T-cell (primary cell): ENCODE data around the gene SUN5. TPM values are rescaled to one million over a fixed set of nuclear protein-coding genes. Genes with fewer than 3 reads are reported as not detected.
A peak's percentile ranks its signal among the peaks of the same experiment; 100 is the strongest.
"Not testable (repeated sequence)": the region's sequence is repeated elsewhere in the genome, so short reads cannot be mapped to it uniquely, and the experiment has no call there.

Experiments used
- ATAC-seq, 4 experiments: fragments of 200-7000 bp in 3 of 4; fragments of 150-1000 bp in 1 of 4; cut with Tn5 transposase; replicated peaks in 1 of 4; 1 replicate in 3 of 4; 2 replicates in 1 of 4; pipeline ENCODE4 v1.10.0; 2021; ENCODE audit warnings: moderate library complexity in 3 of 4, mild to moderate bottlenecking in 2 of 4, moderate number of reproducible peaks in 1 of 4
- CTCF ChIA-PET, 2 donors: fragments of 300-600 bp; sonication (Branson Sonifier 250); formaldehyde crosslinking; loops; one replicate each; lab custom pipeline; 2022; ENCODE audit warnings: antibody characterized with exemption in 2 of 2; lab: Charles Lee
- POLR2A ChIA-PET, 2 donors: fragments of 300-600 bp; sonication (Branson Sonifier 250); formaldehyde crosslinking; loops; one replicate each; lab custom pipeline; 2022; ENCODE audit warnings: antibody characterized with exemption in 2 of 2; lab: Charles Lee
- DNase-seq, 35 experiments: peaks; one replicate each; pipeline versions ENCODE4 v3.0.0 to v3.0.0-alpha.2; 2013 to 2023
- H3K27ac ChIP-seq: one replicate; pipeline ENCODE4 v1.5.1; 2013; ENCODE audit warnings: low read length
- H3K27me3 ChIP-seq, 2 experiments: replicated peaks in 1 of 2; 1 replicate in 1 of 2; 2 replicates in 1 of 2; pipeline versions ENCODE4 v1.6.1 to v1.7.0; 2013; ENCODE audit warnings: low read length in 1 of 2, mixed read lengths in 1 of 2; ENCODE audit not compliant: control insufficient read depth in 2 of 2, insufficient read depth in 2 of 2; ENCODE audit errors: extremely low read depth in 1 of 2
- H3K36me3 ChIP-seq, 2 donors: 1 replicate in 1 of 2; 2 replicates in 1 of 2; pipeline versions ENCODE4 v1.6.1 to v1.7.0; 2013; ENCODE audit warnings: low read length in 1 of 2; ENCODE audit not compliant: control insufficient read depth in 2 of 2, insufficient read depth in 1 of 2; ENCODE audit errors: extremely low read depth in 1 of 2
- H3K4me1 ChIP-seq, 2 experiments: 1 replicate in 1 of 2; 2 replicates in 1 of 2; pipeline versions ENCODE4 v1.6.1 to v1.7.0; 2013; ENCODE audit warnings: low read length in 2 of 2, mixed read lengths in 1 of 2; ENCODE audit not compliant: insufficient read depth in 2 of 2, control insufficient read depth in 1 of 2; ENCODE audit errors: extremely low read depth in 1 of 2
- H3K4me3 ChIP-seq, 2 donors: 1 replicate in 1 of 2; 2 replicates in 1 of 2; pipeline versions ENCODE4 v1.5.1 to v1.7.0; 2013; ENCODE audit warnings: mild to moderate bottlenecking in 2 of 2, low read length in 1 of 2, moderate library complexity in 1 of 2; ENCODE audit not compliant: control insufficient read depth in 1 of 2; ENCODE audit errors: extremely low read depth in 1 of 2
- H3K9me3 ChIP-seq: 2 replicates; pipeline ENCODE4 v1.7.0; 2013
- H3K27ac Mint-ChIP-seq, 2 donors: one replicate each; pipeline ENCODE4 v1.8.0; 2020 to 2021; ENCODE audit warnings: mild to moderate bottlenecking in 2 of 2, mixed read lengths in 2 of 2
- H3K27me3 Mint-ChIP-seq, 2 donors: one replicate each; pipeline ENCODE4 v1.8.0; 2021 to 2022; ENCODE audit warnings: mixed read lengths in 2 of 2
- H3K36me3 Mint-ChIP-seq: one replicate; pipeline ENCODE4 v1.8.0; 2021; ENCODE audit warnings: mixed read lengths
- H3K4me1 Mint-ChIP-seq, 3 donors: one replicate each; pipeline ENCODE4 v1.8.0; 2020 to 2022; ENCODE audit warnings: mixed read lengths in 3 of 3, mild to moderate bottlenecking in 1 of 3
- H3K4me3 Mint-ChIP-seq, 3 donors: one replicate each; pipeline ENCODE4 v1.8.0; 2020 to 2022; ENCODE audit warnings: mild to moderate bottlenecking in 3 of 3, mixed read lengths in 3 of 3, moderate library complexity in 3 of 3
- H3K9me3 Mint-ChIP-seq, 3 donors: one replicate each; pipeline ENCODE4 v1.8.0; 2020 to 2022; ENCODE audit warnings: mixed read lengths in 3 of 3
- WGBS: methylation state at CpG from one replicate; pipeline ENCODE4 v1.1.5; 2013; ENCODE audit warnings: missing lambda C conversion rate; ENCODE audit not compliant: insufficient coverage; 5-methylcytosine and 5-hydroxymethylcytosine counted together
- total RNA-seq, 35 experiments: library from RNA in 6 of 35; stranded (reverse) in 6 of 35; fragments of 120-200 nt in 1 of 35; gene quantifications; one replicate each; pipeline versions ENCODE4 v1.2.1 to v1.2.4 and lab custom pipeline; 2013 to 2026

Gene SUN5
- total RNA-seq, 5 donors from 2014 or later (not counting 1 experiment from before 2014, with no cell fraction given), result not detected

DNA sequence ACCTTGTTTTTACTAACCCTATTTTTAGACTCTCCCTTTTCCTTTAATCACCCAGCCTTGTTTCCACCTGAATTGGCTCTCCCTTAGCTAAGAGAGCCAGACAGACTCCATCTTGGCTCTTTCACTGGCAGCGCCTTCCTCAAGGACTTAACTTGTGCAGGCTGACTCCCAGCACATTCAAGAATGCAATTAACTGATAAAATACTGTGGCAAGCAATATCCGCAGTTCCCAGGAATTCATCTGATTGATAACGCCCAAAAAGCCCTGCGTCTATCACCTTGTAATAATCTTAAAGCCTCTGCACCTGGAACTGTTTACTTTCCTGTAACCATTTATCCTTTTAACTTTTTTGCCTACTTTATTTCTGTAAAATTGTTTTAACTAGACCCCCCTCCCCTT lies 29.1 kb downstream of the SUN5 start:
- H3K27me3 ChIP-seq, H3K9me3 Mint-ChIP-seq, H3K36me3 ChIP-seq, ATAC-seq, CTCF ChIA-PET, H3K27me3 Mint-ChIP-seq, DNase-seq, H3K4me3 ChIP-seq, H3K27ac Mint-ChIP-seq, H3K36me3 Mint-ChIP-seq, H3K9me3 ChIP-seq: not testable (repeated sequence)
- WGBS, result 100% methylated on average over 2 of the region's 4 CpGs
- POLR2A ChIA-PET, result interaction anchor here in 1 of 2 donors (0.6 kb wide), 1 partner anchor 283 kb away, joined by 4 read pairs; no protein-coding TSS in a partner anchor
- Histone ChIP-seq H3K27ac (peak overlapping the region; percentile 98), H3K4me1 (peaks cover 41 to 78% of the 10 kb centered on the region in 2 experiments)
- H3K4me1 Mint-ChIP-seq, result peaks cover 9 to 34% (median 20%) of the 10 kb centered on the region in 3 donors
- peak overlapping the region in 1 of 3 donors; percentile 29 for H3K4me3 Mint-ChIP-seq

DNA sequence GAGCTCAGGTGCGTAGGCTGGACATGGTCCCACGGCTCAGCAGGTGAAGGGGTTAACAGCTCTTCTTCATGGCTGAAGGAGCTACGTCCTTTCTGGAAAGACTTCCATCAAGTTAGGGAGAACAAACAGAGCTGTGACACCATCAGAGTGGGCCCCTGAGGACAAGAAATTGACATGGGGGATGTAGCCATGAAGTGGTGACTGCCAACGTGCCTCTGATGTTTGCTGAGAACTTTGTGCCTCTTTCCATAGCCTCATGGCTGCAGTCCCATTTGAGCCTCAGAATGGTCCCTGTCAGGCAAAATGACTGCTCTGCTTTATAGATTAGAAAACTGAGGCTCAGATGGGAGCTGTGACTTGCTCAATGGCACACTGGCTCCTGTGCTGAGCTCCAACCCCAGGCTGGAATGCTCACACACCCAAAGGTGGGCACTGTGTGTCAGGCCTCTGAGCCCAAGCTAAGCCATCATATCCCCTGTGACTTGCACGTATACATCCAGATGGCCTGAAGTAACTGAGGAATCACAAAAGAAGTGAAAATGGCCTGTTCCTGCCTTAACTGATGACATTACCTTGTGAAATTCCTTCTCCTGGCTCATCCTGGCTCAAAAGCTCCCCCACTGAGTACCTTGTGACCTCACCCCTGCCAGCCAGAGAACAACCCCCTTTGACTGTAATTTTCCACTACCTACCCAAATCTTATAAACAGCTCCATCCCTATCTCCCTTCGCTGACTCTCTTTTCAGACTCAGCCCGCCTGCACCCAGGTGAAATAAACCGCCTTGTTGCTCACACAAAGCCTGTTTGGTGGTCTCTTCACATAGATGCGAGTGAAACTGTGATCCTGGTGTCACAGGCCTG lies 29.8 kb downstream of the SUN5 start:
- H3K9me3 ChIP-seq, H3K27me3 ChIP-seq, H3K9me3 Mint-ChIP-seq, H3K4me3 ChIP-seq, ATAC-seq, H3K27ac Mint-ChIP-seq, H3K36me3 ChIP-seq, H3K27me3 Mint-ChIP-seq, H3K36me3 Mint-ChIP-seq: not testable (repeated sequence)
- 89% methylated on average over 4 of the region's 9 CpGs for WGBS
- CTCF ChIA-PET, result interaction anchor here in 1 of 2 donors (1.4 kb wide), 1 partner anchor 30 kb away, joined by 3 read pairs; the partner anchor contains the start of gene SUN5
- POLR2A ChIA-PET, result interaction anchor here in 1 of 2 donors (0.6 to 0.8 kb wide), 2 partner anchors 11 to 68 kb away, joined by 3 to 4 read pairs; no protein-coding TSS in a partner anchor
- H3K4me1 Mint-ChIP-seq, result peaks cover 15 to 40% (median 20%) of the 10 kb centered on the region in 3 donors
- peak in 2 of 35 experiments; percentile 4 to 12 for DNase-seq
- H3K4me3 Mint-ChIP-seq, result peak overlapping the region in 1 of 3 donors; percentile 29
- peaks cover 48 to 84% of the 10 kb centered on the region in 2 experiments for H3K4me1 ChIP-seq
- peak overlapping the region; percentile 98 for H3K27ac ChIP-seq

DNA sequence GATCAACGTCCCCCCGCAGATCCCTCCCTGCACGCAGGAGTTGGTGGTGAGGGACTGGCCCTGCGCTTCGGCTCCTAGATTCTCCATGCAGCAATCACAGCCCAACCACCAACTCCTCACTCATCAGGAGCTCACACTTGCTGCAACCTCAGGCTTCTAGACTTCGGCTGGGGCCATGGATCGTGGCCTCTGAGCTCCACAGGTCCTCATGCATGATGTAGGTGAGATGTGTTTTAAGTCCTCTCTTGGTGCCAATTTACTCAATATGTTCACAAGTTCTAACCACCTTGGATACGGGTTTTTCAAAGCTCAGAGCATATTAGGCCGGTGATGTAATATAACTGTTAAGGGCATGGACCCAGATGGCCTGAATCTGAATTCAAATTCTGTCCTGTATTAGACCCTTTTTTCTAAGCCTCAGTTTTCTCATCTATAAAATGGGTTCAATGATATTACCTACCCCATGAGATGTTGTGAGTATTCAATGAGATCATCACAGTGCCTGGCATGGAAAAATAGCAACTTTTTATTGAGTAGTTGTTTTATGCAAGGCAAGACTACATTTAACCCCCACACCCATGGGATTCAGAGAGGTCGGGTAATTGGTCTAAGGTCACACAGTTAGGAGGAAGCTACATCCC lies 31.0 kb downstream of the SUN5 start:
- no peaks in the 10 kb centered on the region for H3K36me3 ChIP-seq
- peak in 3 of 35 experiments; percentile 13 to 41 (median 16) for DNase-seq
- H3K9me3 ChIP-seq, result no peaks in the 10 kb centered on the region
- no peak for ATAC-seq
- Mint-ChIP-seq H3K4me3 (peak overlapping the region in 1 of 3 donors; percentile 5), H3K27ac (no peak overlapping the region), H3K36me3 (peaks cover 3% of the 10 kb centered on the region), H3K4me1 (peaks cover 17 to 46% (median 28%) of the 10 kb centered on the region in 3 donors), H3K9me3 (peaks cover 0 to 7% (median 2%) of the 10 kb centered on the region in 3 donors), H3K27me3 (no peaks in the 10 kb centered on the region)
- H3K4me3 ChIP-seq, result no peak overlapping the region
- POLR2A ChIA-PET, result interaction anchor here in 1 of 2 donors (0.8 kb wide), 1 partner anchor 67 kb away, joined by 3 read pairs; no protein-coding TSS in a partner anchor
- no peaks in the 10 kb centered on the region for H3K27me3 ChIP-seq
- peak overlapping the region; percentile 98 for H3K27ac ChIP-seq
- CTCF ChIA-PET, result interaction anchor here in 1 of 2 donors (1.4 kb wide), 1 partner anchor 31 kb away, joined by 3 read pairs; the partner anchor contains the start of gene SUN5
- H3K4me1 ChIP-seq, result peaks cover 59 to 96% of the 10 kb centered on the region in 2 experiments
- no CpG with 5 or more reads among the region's 10 CpGs for WGBS

DNA sequence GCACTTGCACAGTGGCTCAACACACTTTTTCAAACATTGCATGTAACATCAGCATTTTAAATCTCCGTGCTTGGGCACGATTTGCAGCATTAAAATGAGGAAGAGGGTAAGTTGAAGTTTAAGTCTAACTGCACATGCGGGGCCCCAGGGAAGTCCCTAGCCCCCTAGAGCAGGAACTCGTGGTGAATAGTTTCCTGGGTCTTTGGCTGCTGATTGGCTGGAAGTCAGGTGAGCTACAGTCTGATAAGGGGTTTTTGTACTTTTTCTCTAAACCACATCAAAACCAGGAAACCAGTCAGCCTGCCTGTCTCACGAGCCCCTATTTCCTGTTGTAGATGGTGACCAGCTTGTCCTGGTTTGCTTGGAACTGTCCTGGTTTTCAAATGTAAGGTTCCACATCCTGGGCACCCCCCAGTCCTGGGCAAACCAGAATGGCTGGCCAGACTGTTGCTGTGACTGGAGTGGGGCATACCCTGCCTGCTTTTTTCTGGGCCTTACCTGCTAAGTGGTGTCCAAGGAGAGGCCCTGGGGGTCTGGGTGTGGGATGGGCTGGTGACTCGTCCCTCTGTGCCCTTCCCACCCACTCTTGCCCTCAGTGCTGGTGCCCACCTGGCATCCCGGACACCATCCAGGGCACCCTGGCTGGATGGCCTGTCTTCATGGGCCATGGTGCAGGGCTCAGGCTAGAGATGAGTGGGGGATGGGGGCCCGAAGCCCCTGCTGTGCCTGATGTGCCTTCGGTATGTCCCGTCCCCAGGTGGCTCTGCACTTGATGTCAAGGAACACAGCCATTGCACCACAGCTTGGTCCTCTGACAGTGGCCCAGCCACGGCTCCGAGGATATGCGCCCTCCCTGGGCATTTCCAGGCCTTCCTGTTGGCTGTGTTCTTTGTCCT lies 31.8 kb downstream of the SUN5 start:
- no peaks in the 10 kb centered on the region for H3K27me3 Mint-ChIP-seq
- ChIA-PET CTCF (interaction anchor here (0.6 to 1.3 kb wide), 6 partner anchors 9 to 471 kb away, joined by 3 to 6 read pairs (median 3); partner anchors contain the start of genes SNTA1 (in 1 of the 2) and SUN5 (in 1 of the 2)), POLR2A (interaction anchor here (0.6 to 0.8 kb wide), 3 partner anchors 25 to 153 kb away, joined by 3 to 6 read pairs (median 3); partner anchors contain the start of gene MAPRE1 (in 1 of the 2))
- peak; percentile 83 to 90 (median 88) for ATAC-seq
- peaks cover 3% of the 10 kb centered on the region for H3K36me3 Mint-ChIP-seq
- Histone ChIP-seq H3K9me3 (no peaks in the 10 kb centered on the region), H3K27me3 (no peaks in the 10 kb centered on the region), H3K36me3 (no peaks in the 10 kb centered on the region), H3K4me1 (peaks cover 66 to 96% of the 10 kb centered on the region in 2 experiments), H3K27ac (peak overlapping the region; percentile 98), H3K4me3 (peak overlapping the region; percentile 23 to 58)
- peaks cover 12 to 49% (median 35%) of the 10 kb centered on the region in 3 donors for H3K4me1 Mint-ChIP-seq
- WGBS, result 32% methylated on average over 5 of the region's 13 CpGs
- H3K4me3 Mint-ChIP-seq, result no peak overlapping the region
- H3K9me3 Mint-ChIP-seq, result peaks cover 0 to 7% (median 2%) of the 10 kb centered on the region in 3 donors
- H3K27ac Mint-ChIP-seq, result no peak overlapping the region
- peak; percentile 47 to 94 (median 88) for DNase-seq

DNA sequence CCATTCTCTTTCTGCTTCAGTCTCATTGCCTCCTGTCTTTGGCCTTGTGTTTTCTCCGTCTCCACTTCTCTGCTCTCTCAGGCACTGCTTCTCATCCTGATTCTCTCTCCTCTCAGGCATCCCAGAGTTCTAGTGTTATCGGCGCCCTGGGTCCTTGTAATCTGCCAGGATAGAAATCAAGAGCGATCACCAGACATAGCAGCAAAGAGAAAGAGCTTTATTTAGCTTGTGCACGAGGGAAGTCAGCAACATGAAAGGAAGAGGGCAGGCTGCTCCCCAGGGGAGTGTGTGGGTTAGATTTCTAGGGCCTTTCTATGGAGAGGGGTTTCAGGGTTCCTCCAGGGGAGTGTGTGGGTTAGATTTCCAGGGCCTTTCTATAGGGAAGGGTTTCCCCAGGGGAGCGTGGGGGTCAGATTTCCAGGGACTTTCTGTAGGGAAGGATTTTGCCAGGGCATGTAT lies 32.5 kb downstream of the SUN5 start:
- Histone ChIP-seq H3K4me3 (peak overlapping the region; percentile 23 to 58), H3K9me3 (no peaks in the 10 kb centered on the region), H3K36me3 (no peaks in the 10 kb centered on the region), H3K27ac (peak overlapping the region; percentile 98), H3K27me3 (no peaks in the 10 kb centered on the region), H3K4me1 (peaks cover 73 to 96% of the 10 kb centered on the region in 2 experiments)
- H3K27me3 Mint-ChIP-seq, result no peaks in the 10 kb centered on the region
- H3K27ac Mint-ChIP-seq, result no peak overlapping the region
- H3K4me3 Mint-ChIP-seq, result no peak overlapping the region
- DNase-seq, result peak in 13 of 35 experiments; percentile 17 to 66 (median 28)
- ChIA-PET POLR2A (interaction anchor here in 1 of 2 donors (0.6 kb wide), 2 partner anchors 24 to 152 kb away, joined by 3 to 6 read pairs; partner anchors contain the start of gene MAPRE1), CTCF (interaction anchor here (0.6 to 1.3 kb wide), 7 partner anchors 10 to 472 kb away, joined by 3 to 6 read pairs (median 3); partner anchors contain the start of genes SNTA1 (in 1 of the 2) and SUN5 (in 1 of the 2))
- peaks cover 1% of the 10 kb centered on the region for H3K36me3 Mint-ChIP-seq
- 6% methylated on average over 3 of the region's 6 CpGs for WGBS
- peaks cover 6 to 50% (median 42%) of the 10 kb centered on the region in 3 donors for H3K4me1 Mint-ChIP-seq
- peak; percentile 27 to 46 (median 42) for ATAC-seq
- peaks cover 0 to 6% (median 1%) of the 10 kb centered on the region in 3 donors for H3K9me3 Mint-ChIP-seq
